GM21528 (cell line): ENCODE results near the gene CGN.

Experiments
- ATAC-seq: cut with Tn5 transposase; IDR thresholded peaks from one replicate; pipeline ENCODE4 v1.9.1; 2021; ENCODE audit warnings: mild to moderate bottlenecking, moderate library complexity; ENCODE audit not compliant: unreplicated experiment, low FRiP score

CGN gene

DNA sequence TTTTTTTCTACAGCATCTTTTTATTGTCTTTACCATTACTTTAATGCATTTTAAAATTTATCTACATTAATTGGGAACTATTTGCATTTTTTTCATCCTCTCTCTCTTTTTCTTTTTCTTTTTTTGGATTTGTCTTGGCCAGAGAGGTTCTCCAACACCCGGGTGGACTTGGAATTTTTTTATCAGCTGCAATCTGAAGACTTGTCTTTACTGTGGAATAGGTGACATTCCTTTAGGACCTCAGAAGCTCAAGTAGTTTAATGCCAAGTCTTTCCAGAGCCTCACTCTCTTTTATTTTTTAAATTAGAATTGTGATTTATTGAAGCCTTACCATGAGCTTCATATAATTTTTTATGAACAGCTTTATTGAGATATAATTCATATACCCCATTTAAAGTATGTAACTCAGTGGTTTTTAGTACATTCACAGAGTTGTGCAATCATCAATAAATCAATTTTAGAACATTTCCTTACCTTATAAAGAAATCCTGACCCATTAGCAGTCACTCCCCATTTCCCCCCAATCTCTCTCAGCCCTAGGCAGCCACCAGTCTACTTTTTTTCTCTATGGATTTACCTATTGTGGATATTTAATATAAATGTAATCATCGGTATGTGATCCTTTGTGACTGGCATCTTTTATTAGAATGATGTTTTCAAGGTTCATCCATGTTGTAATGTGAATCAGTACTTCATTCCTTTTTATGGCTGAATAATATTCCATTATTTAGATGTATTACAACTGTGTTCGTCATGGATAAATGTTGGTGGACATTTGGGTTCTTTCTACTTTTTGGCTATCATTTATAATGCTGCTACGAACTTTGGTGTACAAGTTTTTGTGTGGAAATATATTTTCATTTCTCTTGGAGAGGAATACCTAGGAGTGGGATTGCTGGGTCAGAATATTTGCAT is 35.1 kb downstream of the CGN start:
- no peak for ATAC-seq

- no peak for ATAC-seq
Measured at GRCh38 chr1:151547119-151547899, 36.1 kb downstream of the CGN start.

DNA sequence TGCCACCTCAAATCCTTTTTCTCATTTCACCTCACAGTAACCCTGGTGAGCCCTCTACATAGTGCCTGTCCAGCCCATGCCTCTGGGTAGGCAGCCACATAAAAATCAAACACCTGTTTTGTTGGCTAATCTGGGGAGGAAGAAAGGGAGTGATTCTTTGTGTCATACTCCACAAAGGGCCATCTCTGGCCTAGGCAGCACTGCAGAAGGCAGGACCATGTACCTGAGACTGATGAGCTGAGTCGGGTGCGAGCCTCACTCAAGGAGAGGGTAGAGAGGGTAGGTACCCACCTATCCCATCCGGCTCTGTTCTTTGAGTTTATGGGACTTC is 36.7 kb downstream of the CGN start:
- no peak for ATAC-seq

- no peak for ATAC-seq
Measured at GRCh38 chr1:151549199-151549598, 38.0 kb downstream of the CGN start.

GRCh38 chr1:151553659-151554058 is 42.5 kb downstream of the CGN start:
- no peak for ATAC-seq

GRCh38 chr1:151556052-151556451 is 44.9 kb downstream of the CGN start:
- no peak for ATAC-seq

DNA sequence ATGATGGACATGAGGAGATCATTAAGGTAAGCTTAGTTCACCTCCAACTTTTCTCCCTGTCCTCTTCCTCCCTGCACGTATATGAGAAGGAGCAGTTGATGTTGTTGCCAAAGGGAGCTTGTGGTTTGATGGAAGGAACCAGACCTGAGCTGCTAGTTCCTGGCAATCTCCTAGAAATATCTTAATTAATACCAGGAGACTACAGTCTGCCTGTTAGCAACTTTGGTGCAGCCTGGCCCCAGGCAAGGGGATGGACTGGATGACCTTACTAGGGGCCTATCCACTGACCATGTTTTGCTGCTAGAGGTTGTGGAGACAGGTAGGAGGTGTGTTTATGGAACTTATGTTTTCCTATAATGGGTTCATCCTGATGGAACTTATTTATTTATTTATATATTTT is 51.5 kb downstream of the CGN start:
- no peak for ATAC-seq

DNA sequence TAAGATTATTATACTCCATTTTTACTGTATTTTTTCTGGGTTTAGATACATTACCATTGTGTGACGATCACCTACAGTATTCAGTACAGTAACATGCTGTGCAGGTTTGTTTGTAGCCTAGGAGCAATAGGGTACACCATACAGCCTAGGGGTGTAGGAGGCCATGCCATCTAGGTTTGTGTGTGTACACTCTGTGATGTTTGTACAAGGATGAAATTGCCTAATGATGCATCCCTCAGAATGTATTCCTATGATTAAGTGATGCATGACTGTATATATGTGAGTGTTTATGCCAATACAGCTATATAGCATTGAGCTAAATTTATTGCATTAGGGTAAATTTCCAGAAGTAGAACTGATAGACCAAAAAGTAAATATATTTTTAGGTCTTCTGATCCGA is 52.2 kb downstream of the CGN start:
- no peak for ATAC-seq

GRCh38 chr1:151565502-151566189 is 54.5 kb downstream of the CGN start:
- ATAC-seq: no peak

DNA sequence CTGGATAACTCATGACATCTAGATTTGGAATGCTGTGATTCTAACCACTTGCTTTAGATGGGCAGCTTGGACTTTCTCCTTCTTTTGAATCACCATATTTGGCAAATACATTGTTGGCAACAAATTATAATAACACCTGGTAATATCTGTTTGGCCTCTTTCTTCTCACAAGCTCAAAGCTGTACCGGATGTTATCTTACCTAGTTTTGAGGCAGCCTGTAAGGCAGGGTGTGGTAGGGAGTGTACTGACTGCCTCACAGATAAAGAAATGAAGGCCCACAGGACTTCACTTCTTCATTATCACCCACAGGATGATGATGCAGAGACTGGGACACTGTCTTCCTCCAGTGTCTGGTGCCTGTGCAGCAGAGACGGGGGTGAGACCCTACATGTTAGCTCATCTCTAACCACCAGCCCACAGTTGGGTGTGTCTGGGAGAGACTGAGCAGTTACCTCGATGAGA is 57.5 kb downstream of the CGN start:
- ATAC-seq: no peak

DNA sequence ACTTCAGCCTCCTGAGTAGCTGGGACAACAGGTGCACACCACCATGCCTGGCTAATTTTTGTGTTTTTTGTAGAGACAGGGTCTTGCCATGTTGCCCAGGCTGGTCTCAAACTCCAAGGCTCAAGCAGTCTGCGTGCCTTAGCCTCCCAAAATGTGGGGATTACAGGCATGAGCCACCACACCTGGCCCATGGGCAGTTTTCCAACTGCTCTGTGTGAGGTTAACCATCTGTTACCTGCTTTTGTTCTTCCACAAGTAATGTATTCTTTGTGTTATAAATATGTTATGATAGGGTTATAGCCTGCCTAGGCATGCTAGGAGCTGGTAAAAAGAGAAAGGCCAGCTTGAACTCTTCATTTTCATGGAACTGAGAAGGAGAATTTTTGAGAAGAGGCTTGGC is 59.6 kb downstream of the CGN start:
- no peak for ATAC-seq

DNA sequence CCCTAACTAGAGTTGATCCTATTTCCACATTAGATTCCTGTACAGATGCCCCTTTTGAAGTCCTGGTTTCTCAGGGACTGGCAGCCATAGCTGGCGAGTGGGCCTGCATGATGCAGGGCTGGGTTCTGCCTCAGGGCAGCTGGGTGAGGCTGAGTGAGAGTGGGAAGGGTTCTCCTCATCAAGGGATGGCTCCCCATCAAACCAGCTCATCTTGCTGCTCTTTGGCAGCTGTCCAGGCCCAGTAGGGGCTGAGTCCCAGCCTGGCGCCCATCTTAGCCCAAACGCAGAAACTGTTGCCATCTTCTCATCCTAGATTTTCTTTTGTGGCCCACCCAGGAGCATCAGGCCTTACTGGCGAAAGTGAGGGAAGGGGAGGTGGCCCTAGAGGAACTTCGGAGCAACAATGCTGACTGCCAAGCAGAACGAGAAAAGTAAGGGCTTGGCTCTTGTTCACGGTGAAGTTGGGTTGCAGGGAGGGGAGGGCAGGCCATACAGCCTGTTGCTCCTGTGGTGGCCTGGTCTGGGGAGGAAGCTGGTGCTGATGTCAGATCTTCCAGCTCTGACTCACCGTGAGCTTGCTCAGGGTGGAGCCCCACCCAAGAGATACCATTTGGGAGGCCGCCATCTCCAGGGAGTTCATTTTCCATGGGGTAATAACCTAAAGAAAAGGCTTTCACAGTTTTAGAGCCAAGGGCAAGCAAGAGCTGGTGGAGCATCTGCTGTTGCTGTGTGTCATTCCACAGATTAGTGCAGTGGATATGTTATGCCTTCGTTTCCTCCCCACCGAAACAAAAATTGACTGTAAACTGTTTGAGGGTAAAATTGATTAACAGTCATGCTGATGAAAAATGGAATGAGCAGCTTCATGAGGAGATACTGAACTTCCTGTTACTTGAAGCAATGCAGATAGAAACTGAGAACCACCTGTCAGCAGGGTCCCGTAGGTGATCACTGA is 63.7 kb downstream of the CGN start:
- no peak for ATAC-seq

- ATAC-seq: no peak
Measured at GRCh38 chr1:151577173-151577572, 66.0 kb downstream of the CGN start.

- ATAC-seq: no peak
Measured at GRCh38 chr1:151578941-151579340, 67.8 kb downstream of the CGN start.

DNA sequence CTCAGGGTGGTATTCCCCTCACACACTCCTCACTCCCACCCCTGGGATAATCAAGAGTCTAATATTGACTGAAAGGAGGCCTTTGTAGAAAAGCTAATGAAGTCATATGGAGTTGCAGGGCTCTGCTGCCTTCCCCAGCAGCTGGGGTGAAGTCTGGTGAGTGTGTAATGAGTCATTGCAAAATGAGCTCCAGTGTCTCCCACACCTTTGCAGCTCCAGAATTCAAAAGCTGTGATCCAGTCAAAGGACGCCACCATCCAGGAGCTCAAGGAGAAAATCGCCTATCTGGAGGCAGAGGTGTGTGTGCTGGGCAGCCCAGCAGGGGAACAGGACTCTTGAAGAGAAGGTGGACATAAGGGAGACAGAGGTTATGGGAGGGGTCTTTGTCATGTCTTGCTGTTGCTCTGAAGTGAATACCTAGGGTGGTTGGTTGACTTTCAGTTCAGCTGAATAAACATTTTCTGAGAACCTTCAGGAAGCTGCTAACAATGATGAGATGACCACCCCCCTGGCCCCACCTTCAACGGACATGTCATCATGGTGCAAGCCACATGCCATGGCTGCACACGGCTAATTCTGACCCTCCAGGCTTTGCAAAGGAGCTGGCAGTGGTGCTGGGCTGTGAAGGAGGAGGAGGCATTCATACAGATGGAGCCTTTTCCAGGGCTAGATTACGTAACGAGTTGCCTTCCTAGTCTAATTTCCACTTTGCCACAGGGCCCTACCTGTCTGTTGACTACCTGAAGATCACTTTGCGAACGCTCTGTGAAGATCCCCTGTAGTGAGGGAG is 68.4 kb downstream of the CGN start:
- no peak for ATAC-seq

- no peak for ATAC-seq
Measured at GRCh38 chr1:151581451-151581850, 70.3 kb downstream of the CGN start.

DNA sequence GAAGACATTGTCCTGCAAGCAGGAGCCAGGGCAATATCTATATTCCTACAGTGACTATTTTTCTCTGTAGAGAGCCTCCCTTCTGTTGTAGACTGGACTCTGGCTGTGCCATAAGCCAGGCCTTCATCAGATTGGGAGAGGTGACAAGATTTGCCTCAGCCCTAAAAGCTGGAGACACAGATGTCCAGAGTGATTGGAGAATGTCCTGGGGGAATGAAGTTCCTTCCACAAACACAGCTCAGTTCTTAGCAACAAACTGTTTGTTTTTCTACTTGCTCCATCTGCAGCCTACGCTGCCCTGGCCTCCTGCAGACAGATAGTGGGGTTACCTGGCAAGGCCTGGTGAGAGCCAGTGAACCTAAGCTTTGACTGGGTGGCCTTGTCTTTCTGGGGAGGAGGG is 70.7 kb downstream of the CGN start:
- ATAC-seq: no peak

- ATAC-seq: no peak
Measured at GRCh38 chr1:151583796-151584195, 72.6 kb downstream of the CGN start.

DNA sequence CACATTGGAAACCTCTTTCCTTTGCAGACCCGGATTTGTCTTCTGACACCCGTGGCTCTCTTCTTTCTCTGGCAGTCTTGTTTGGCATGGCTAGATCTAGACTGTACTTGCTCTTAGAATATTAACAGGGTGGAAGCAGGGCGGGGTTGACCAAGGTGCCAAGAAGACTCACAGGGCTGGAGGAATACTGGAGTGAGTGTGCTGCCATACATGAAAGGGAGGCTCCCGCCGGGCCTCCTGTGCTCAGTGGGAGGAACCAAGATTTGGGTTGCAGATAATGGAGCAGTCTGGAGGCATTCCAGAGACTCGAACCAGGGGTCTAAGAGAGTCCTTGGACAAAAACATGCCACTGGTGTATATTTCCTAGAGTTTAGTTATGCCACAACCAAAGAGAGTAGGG is 73.1 kb downstream of the CGN start:
- no peak for ATAC-seq
